Adrenal gland (tissue), 5 donors: ENCODE data around the gene OAT.

ENCODE experiments used
- POLR2A ChIP-seq, 2 donors: fragments of 450-650 bp; IDR thresholded peaks; one replicate each; pipeline ENCODE4 v1.6.1; 2017; ENCODE audit warnings: antibody characterized with exemption in 2 of 2, mild to moderate bottlenecking in 2 of 2, moderate library complexity in 1 of 2
- TF ChIP-seq, protein P1 (sequence below), 6 experiments: fragments of 450-650 bp in 4 of 6; fragments of 200-600 bp in 2 of 6; sonication (generic) in 1 of 6; IDR thresholded peaks; 1 replicate in 5 of 6; 2 replicates in 1 of 6; pipeline versions ENCODE4 v1.5.1 to v1.8.0; 2016 to 2021; ENCODE audit warnings: antibody characterized with exemption in 6 of 6, mild to moderate bottlenecking in 2 of 6, moderate library complexity in 1 of 6
- donor health status: DM: no; HTN: no; CAD: no.

GRCh38 chr10:124367936-124368335 is 50.8 kb downstream of the OAT start:
- TF ChIP-seq, protein P1, sequence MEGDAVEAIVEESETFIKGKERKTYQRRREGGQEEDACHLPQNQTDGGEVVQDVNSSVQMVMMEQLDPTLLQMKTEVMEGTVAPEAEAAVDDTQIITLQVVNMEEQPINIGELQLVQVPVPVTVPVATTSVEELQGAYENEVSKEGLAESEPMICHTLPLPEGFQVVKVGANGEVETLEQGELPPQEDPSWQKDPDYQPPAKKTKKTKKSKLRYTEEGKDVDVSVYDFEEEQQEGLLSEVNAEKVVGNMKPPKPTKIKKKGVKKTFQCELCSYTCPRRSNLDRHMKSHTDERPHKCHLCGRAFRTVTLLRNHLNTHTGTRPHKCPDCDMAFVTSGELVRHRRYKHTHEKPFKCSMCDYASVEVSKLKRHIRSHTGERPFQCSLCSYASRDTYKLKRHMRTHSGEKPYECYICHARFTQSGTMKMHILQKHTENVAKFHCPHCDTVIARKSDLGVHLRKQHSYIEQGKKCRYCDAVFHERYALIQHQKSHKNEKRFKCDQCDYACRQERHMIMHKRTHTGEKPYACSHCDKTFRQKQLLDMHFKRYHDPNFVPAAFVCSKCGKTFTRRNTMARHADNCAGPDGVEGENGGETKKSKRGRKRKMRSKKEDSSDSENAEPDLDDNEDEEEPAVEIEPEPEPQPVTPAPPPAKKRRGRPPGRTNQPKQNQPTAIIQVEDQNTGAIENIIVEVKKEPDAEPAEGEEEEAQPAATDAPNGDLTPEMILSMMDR (IDR thresholded peaks at IDR 0.05) = no peak
- TF ChIP-seq POLR2A (IDR thresholded peaks at IDR 0.05) = no peak
